AG10803 (cell line): ENCODE data around the gene MDFIC.

Source experiments
- DNase-seq: peaks from one replicate; pipeline ENCODE4 v3.0.0; 2010; ENCODE audit warnings: low read depth
- H3K4me3 ChIP-seq: 2 replicates; pipeline ENCODE4 v1.5.1; 2011; ENCODE audit warnings: mild to moderate bottlenecking, low read length, control low read depth
- CTCF ChIP-seq: conservative IDR thresholded peaks from 2 replicates; pipeline ENCODE4 v1.5.1; 2011; ENCODE audit warnings: mild to moderate bottlenecking, low read length, control low read depth, inconsistent platforms

MDFIC gene

GRCh38 chr7:114943953-114944744, 22.3 kb downstream of the MDFIC start:
- DNase-seq: no peak
- peak overlapping the region; percentile 54 for H3K4me3 ChIP-seq
- TF ChIP-seq CTCF: no peak

GRCh38 chr7:114944745-114945625, 23.1 kb downstream of the MDFIC start:
- DNase-seq: peak; percentile 95
- TF ChIP-seq CTCF: no peak
- peak overlapping the region; percentile 54 for H3K4me3 ChIP-seq

GRCh38 chr7:114949231-114949630, 27.3 kb downstream of the MDFIC start:
- peak; percentile 78 for DNase-seq
- no peak overlapping the region for H3K4me3 ChIP-seq
- no peak for TF ChIP-seq CTCF

GRCh38 chr7:114952296-114952695, 30.4 kb downstream of the MDFIC start:
- DNase-seq: no peak
- TF ChIP-seq CTCF: no peak
- no peak overlapping the region for H3K4me3 ChIP-seq

GRCh38 chr7:114953724-114954123, 31.8 kb downstream of the MDFIC start:
- no peak for DNase-seq
- no peak overlapping the region for H3K4me3 ChIP-seq
- peak; percentile 18; the same call in 1 of the 2 replicates for TF ChIP-seq CTCF

GRCh38 chr7:114956702-114957101, 34.8 kb downstream of the MDFIC start:
- TF ChIP-seq CTCF: no peak
- no peak overlapping the region for H3K4me3 ChIP-seq
- DNase-seq: no peak
